ENCODE data around the gene AKR1D1.

AKR1D1 gene

GRCh38 chr7:138099813-138100212 is 23.6 kb downstream of the AKR1D1 start:
- Histone ChIP-seq H3K27ac (ENCODE audit: low read depth, low read length) (no peak overlapping the region), H3K9me2 (replicated peaks; ENCODE audit: control insufficient read depth, low read length) (no peaks in the 10 kb centered on the region), H3K4me2 (ENCODE audit: low read length) (no peak overlapping the region), H3K4me1 (ENCODE audit: control insufficient read depth, low read length) (no peaks in the 10 kb centered on the region), H3K36me3 (ENCODE audit: control insufficient read depth, low read length) (no peaks in the 10 kb centered on the region), H3K9me3 (ENCODE audit: control insufficient read depth, insufficient read depth, low read length) (no peaks in the 10 kb centered on the region), H3K4me3 (ENCODE audit: low read length) (no peak overlapping the region), H3K79me2 (ENCODE audit: control insufficient read depth, low read length) (no peaks in the 10 kb centered on the region), H3F3A (ENCODE audit: control insufficient read depth, insufficient read depth) (no peaks in the 10 kb centered on the region), H3K27me3 (ENCODE audit: control insufficient read depth, low read length) (no peaks in the 10 kb centered on the region), H4K20me1 (ENCODE audit: control insufficient read depth, insufficient read depth, low read depth, low read length) (no peaks in the 10 kb centered on the region)
- TF ChIP-seq EZH2phosphoT487 (IDR thresholded peaks at IDR 0.05; ENCODE audit: borderline replicate concordance, low read length) (no peak), CTCF (IDR thresholded peaks at IDR 0.05; ENCODE audit: low read depth, low read length, poor library complexity, severe bottlenecking) (no peak)

- no peaks in the 10 kb centered on the region for H4K20me1 ChIP-seq (ENCODE audit: control insufficient read depth, insufficient read depth, low read depth, low read length)
- H3K79me2 ChIP-seq (ENCODE audit: control insufficient read depth, low read length): no peaks in the 10 kb centered on the region
- no peaks in the 10 kb centered on the region for H3F3A ChIP-seq (ENCODE audit: control insufficient read depth, insufficient read depth)
- no peak for TF ChIP-seq CTCF (IDR thresholded peaks at IDR 0.05; ENCODE audit: low read depth, low read length, poor library complexity, severe bottlenecking)
- TF ChIP-seq EZH2phosphoT487 (IDR thresholded peaks at IDR 0.05; ENCODE audit: borderline replicate concordance, low read length): no peak
- H3K27me3 ChIP-seq (ENCODE audit: control insufficient read depth, low read length): no peaks in the 10 kb centered on the region
- H3K4me1 ChIP-seq (ENCODE audit: control insufficient read depth, low read length): no peaks in the 10 kb centered on the region
- no peak overlapping the region for H3K27ac ChIP-seq (ENCODE audit: low read depth, low read length)
- H3K4me3 ChIP-seq (ENCODE audit: low read length): no peak overlapping the region
- H3K4me2 ChIP-seq (ENCODE audit: low read length): no peak overlapping the region
- H3K9me3 ChIP-seq (ENCODE audit: control insufficient read depth, insufficient read depth, low read length): no peaks in the 10 kb centered on the region
- no peaks in the 10 kb centered on the region for H3K36me3 ChIP-seq (ENCODE audit: control insufficient read depth, low read length)
- no peaks in the 10 kb centered on the region for H3K9me2 ChIP-seq (replicated peaks; ENCODE audit: control insufficient read depth, low read length)
These were observed 29.0 kb downstream of the AKR1D1 start for GRCh38 chr7:138105221-138105620.

GRCh38 chr7:138115047-138115446 is 38.8 kb downstream of the AKR1D1 start:
- no peak for TF ChIP-seq CTCF (IDR thresholded peaks at IDR 0.05; ENCODE audit: low read depth, low read length, poor library complexity, severe bottlenecking)
- no peak for TF ChIP-seq EZH2phosphoT487 (IDR thresholded peaks at IDR 0.05; ENCODE audit: borderline replicate concordance, low read length)
- H3K4me2 ChIP-seq (ENCODE audit: low read length): no peak overlapping the region
- no peaks in the 10 kb centered on the region for H4K20me1 ChIP-seq (ENCODE audit: control insufficient read depth, insufficient read depth, low read depth, low read length)
- no peak overlapping the region for H3K4me3 ChIP-seq (ENCODE audit: low read length)
- H3K79me2 ChIP-seq (ENCODE audit: control insufficient read depth, low read length): no peaks in the 10 kb centered on the region
- no peaks in the 10 kb centered on the region for H3K4me1 ChIP-seq (ENCODE audit: control insufficient read depth, low read length)
- no peaks in the 10 kb centered on the region for H3K9me3 ChIP-seq (ENCODE audit: control insufficient read depth, insufficient read depth, low read length)
- H3K9me2 ChIP-seq (replicated peaks; ENCODE audit: control insufficient read depth, low read length): no peaks in the 10 kb centered on the region
- H3K27me3 ChIP-seq (ENCODE audit: control insufficient read depth, low read length): no peaks in the 10 kb centered on the region
- no peak overlapping the region for H3K27ac ChIP-seq (ENCODE audit: low read depth, low read length)
- H3F3A ChIP-seq (ENCODE audit: control insufficient read depth, insufficient read depth): no peaks in the 10 kb centered on the region
- H3K36me3 ChIP-seq (ENCODE audit: control insufficient read depth, low read length): no peaks in the 10 kb centered on the region

GRCh38 chr7:138116141-138116540 is 39.9 kb downstream of the AKR1D1 start:
- H3K4me2 ChIP-seq (ENCODE audit: low read length): no peak overlapping the region
- H3K27ac ChIP-seq (ENCODE audit: low read depth, low read length): no peak overlapping the region
- H3K4me3 ChIP-seq (ENCODE audit: low read length): no peak overlapping the region
- H3K9me2 ChIP-seq (replicated peaks; ENCODE audit: control insufficient read depth, low read length): no peaks in the 10 kb centered on the region
- H3K79me2 ChIP-seq (ENCODE audit: control insufficient read depth, low read length): no peaks in the 10 kb centered on the region
- no peaks in the 10 kb centered on the region for H3K36me3 ChIP-seq (ENCODE audit: control insufficient read depth, low read length)
- H3K4me1 ChIP-seq (ENCODE audit: control insufficient read depth, low read length): no peaks in the 10 kb centered on the region
- TF ChIP-seq CTCF (IDR thresholded peaks at IDR 0.05; ENCODE audit: low read depth, low read length, poor library complexity, severe bottlenecking): no peak
- no peak for TF ChIP-seq EZH2phosphoT487 (IDR thresholded peaks at IDR 0.05; ENCODE audit: borderline replicate concordance, low read length)
- no peaks in the 10 kb centered on the region for H3F3A ChIP-seq (ENCODE audit: control insufficient read depth, insufficient read depth)
- no peaks in the 10 kb centered on the region for H3K9me3 ChIP-seq (ENCODE audit: control insufficient read depth, insufficient read depth, low read length)
- H4K20me1 ChIP-seq (ENCODE audit: control insufficient read depth, insufficient read depth, low read depth, low read length): no peaks in the 10 kb centered on the region
- no peaks in the 10 kb centered on the region for H3K27me3 ChIP-seq (ENCODE audit: control insufficient read depth, low read length)
